ENCODE measurements around the gene RFX8. TPM values are rescaled to one million over a fixed set of nuclear protein-coding genes. Genes with fewer than 3 reads are reported as not detected.

Gene RFX8
- polyA plus RNA-seq, 1 of the 3 experiments (the other 2 are of a cell fraction): 0.07 TPM

DNA sequence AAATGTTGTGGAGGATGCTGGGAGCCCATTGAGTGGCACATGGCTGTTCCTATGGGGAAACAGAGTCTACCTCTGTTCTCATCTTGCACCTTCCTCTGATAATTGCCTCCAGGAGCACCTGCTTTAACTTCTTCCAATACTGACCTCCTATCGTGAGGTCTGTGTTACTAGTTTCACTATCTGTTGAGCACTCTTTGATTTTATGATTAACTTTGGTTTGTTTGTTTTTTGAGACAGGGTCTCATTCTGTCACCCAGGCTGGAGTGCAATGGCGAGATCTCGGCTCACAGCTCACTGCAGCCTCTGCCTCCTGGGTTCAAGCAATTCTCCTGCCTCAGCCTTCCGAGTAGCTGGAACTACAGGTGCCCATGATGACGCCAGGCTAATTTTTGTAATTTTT lies 12.1 kb upstream of the RFX8 start:
- H3K36me3 ChIP-seq (replicated peaks in 1 of 2; ENCODE audit: control insufficient read depth in 1 of 2, insufficient read depth in 2 of 2, low read length in 1 of 2): no peaks in the 10 kb centered on the region
- no peaks in the 10 kb centered on the region for H3K9me3 ChIP-seq
- no peak overlapping the region for H2AFZ ChIP-seq (ENCODE audit: low read depth)
- H3K79me2 ChIP-seq (ENCODE audit: insufficient read depth): no peaks in the 10 kb centered on the region
- no peak overlapping the region for H3K4me2 ChIP-seq
- ChIA-PET CTCF (no interaction called here), POLR2A (no interaction called here)
- H3K9ac ChIP-seq: no peak overlapping the region
- no peaks in the 10 kb centered on the region for H3F3A ChIP-seq (replicated peaks; ENCODE audit: insufficient read depth)
- WGBS (ENCODE audit: low lambda C conversion rate): 90% methylated on average over 5 of the region's 5 CpGs
- no peak overlapping the region for H3K27ac ChIP-seq (ENCODE audit: low read depth in 2 of 2, low read length in 1 of 2)
- H3K4me3 ChIP-seq (ENCODE audit: low read depth in 2 of 2, low read length in 1 of 2): no peak overlapping the region
- H3K4me1 ChIP-seq (ENCODE audit: control insufficient read depth in 1 of 2, insufficient read depth in 2 of 2, low read depth in 1 of 2, low read length in 1 of 2): no peaks in the 10 kb centered on the region
- no peaks in the 10 kb centered on the region for H3K9me2 ChIP-seq
- TF ChIP-seq RCOR1 (IDR thresholded peaks at IDR 0.05; ENCODE audit: low read length) (no peak), RXRA (IDR thresholded peaks at IDR 0.05; ENCODE audit: borderline replicate concordance, low read depth) (no peak), TEAD4 (IDR thresholded peaks at IDR 0.05; ENCODE audit: borderline replicate concordance, insufficient read depth) (no peak), SMC3 (IDR thresholded peaks at IDR 0.05; ENCODE audit: low read depth, low read length) (no peak), MXI1 (IDR thresholded peaks at IDR 0.05; ENCODE audit: low read depth, low read length) (no peak), FOXJ3 (CRISPR knock-in tag; IDR thresholded peaks at IDR 0.05) (no peak), USF1 (IDR thresholded peaks at IDR 0.05; ENCODE audit: borderline replicate concordance, low read depth) (no peak), TAF1 (IDR thresholded peaks at IDR 0.05; ENCODE audit: borderline replicate concordance, low read depth, low read length) (no peak), YY1 (IDR thresholded peaks at IDR 0.05; ENCODE audit: low read depth) (no peak), NRF1 (IDR thresholded peaks at IDR 0.05; ENCODE audit: low read depth, low read length) (no peak), EZH2phosphoT487 (IDR thresholded peaks at IDR 0.05; ENCODE audit: borderline replicate concordance, low read depth) (no peak)
- TF ChIP-seq, protein P1, sequence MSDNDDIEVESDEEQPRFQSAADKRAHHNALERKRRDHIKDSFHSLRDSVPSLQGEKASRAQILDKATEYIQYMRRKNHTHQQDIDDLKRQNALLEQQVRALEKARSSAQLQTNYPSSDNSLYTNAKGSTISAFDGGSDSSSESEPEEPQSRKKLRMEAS (IDR thresholded peaks at IDR 0.05; ENCODE audit: low read depth): no peak
- no peaks in the 10 kb centered on the region for H3K27me3 ChIP-seq (ENCODE audit: insufficient read depth)
- H4K20me1 ChIP-seq (ENCODE audit: insufficient read depth): no peaks in the 10 kb centered on the region
- no peak for DNase-seq

DNA sequence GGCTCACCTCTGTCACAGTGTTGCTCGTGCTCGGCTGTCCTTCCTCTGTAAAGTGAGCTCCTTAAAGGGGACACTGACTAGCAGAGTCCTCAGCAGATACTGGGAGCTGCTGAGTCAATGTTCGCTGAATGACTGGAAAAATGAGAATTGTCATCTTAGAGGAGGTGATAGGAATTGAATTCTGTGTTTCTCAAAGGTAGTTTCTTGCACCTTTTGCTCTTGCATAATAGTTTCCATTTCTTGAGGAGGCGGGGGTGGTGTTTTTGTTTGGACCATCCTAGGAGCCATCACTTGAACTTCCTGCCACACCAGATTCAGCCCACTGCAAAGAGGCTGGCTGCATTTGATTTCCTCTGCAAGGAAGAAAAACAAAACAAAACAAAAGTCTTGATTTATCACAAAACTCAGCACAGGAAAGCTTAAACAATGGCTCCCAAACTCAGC lies 11.4 kb upstream of the RFX8 start:
- Histone ChIP-seq H3K9me3 (no peaks in the 10 kb centered on the region), H3K36me3 (replicated peaks in 1 of 2; ENCODE audit: control insufficient read depth in 1 of 2, insufficient read depth in 2 of 2, low read length in 1 of 2) (no peaks in the 10 kb centered on the region), H3K27ac (ENCODE audit: low read depth in 2 of 2, low read length in 1 of 2) (no peak overlapping the region), H3K4me3 (ENCODE audit: low read depth in 2 of 2, low read length in 1 of 2) (no peak overlapping the region), H3K9me2 (no peaks in the 10 kb centered on the region), H3K27me3 (ENCODE audit: insufficient read depth) (no peaks in the 10 kb centered on the region), H3K9ac (no peak overlapping the region), H2AFZ (ENCODE audit: low read depth) (peak overlapping the region; percentile 17; the same call in 1 of the 2 replicates), H3K4me1 (ENCODE audit: control insufficient read depth in 1 of 2, insufficient read depth in 2 of 2, low read depth in 1 of 2, low read length in 1 of 2) (no peaks in the 10 kb centered on the region), H3F3A (replicated peaks; ENCODE audit: insufficient read depth) (no peaks in the 10 kb centered on the region), H3K79me2 (ENCODE audit: insufficient read depth) (no peaks in the 10 kb centered on the region), H3K4me2 (no peak overlapping the region), H4K20me1 (ENCODE audit: insufficient read depth) (no peaks in the 10 kb centered on the region)
- ChIA-PET POLR2A (no interaction called here), CTCF (interaction anchor here (0.7 kb wide), 1 partner anchor 11 kb away, joined by 4 read pairs; no protein-coding TSS in a partner anchor)
- DNase-seq: no peak
- WGBS (ENCODE audit: low lambda C conversion rate): 95% methylated on average over 4 of the region's 4 CpGs
- TF ChIP-seq, protein P2, sequence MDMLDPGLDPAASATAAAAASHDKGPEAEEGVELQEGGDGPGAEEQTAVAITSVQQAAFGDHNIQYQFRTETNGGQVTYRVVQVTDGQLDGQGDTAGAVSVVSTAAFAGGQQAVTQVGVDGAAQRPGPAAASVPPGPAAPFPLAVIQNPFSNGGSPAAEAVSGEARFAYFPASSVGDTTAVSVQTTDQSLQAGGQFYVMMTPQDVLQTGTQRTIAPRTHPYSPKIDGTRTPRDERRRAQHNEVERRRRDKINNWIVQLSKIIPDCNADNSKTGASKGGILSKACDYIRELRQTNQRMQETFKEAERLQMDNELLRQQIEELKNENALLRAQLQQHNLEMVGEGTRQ (IDR thresholded peaks at IDR 0.05; ENCODE audit: borderline replicate concordance, low read depth, low read length): no peak
- TF ChIP-seq RFX5 (IDR thresholded peaks at IDR 0.05; ENCODE audit: low read length) (no peak), FOXJ3 (CRISPR knock-in tag; IDR thresholded peaks at IDR 0.05) (no peak), RAD21 (IDR thresholded peaks at IDR 0.05; ENCODE audit: low read length) (no peak), FOSL2 (IDR thresholded peaks at IDR 0.05; ENCODE audit: borderline replicate concordance, low read depth) (no peak), MEF2A (IDR thresholded peaks at IDR 0.05; ENCODE audit: borderline replicate concordance, low read depth) (no peak), RCOR1 (IDR thresholded peaks at IDR 0.05; ENCODE audit: low read length) (no peak), FOXM1 (IDR thresholded peaks at IDR 0.05; ENCODE audit: low read depth) (no peak), ELF1 (IDR thresholded peaks at IDR 0.05) (no peak), TAF1 (IDR thresholded peaks at IDR 0.05; ENCODE audit: borderline replicate concordance, low read depth, low read length) (no peak), MXI1 (IDR thresholded peaks at IDR 0.05; ENCODE audit: low read depth, low read length) (no peak), REST (IDR thresholded peaks at IDR 0.05; ENCODE audit: low read depth, low read length) (no peak), NFIC (IDR thresholded peaks at IDR 0.05; ENCODE audit: borderline replicate concordance) (no peak), EP300 (IDR thresholded peaks at IDR 0.05; ENCODE audit: borderline replicate concordance in 1 of 2, low read depth in 1 of 2, low read length in 1 of 2) (no peak), GABPA (IDR thresholded peaks at IDR 0.05; ENCODE audit: low read depth) (no peak)

Data from SK-N-SH (cell line).